ENCODE results near the gene COL13A1. TPM values are rescaled to one million over a fixed set of nuclear protein-coding genes. Genes with fewer than 3 reads are reported as not detected.

COL13A1 gene
- total RNA-seq, 1 donor from 2014 or later = 1.7 TPM

GRCh38 chr10:69820817-69821216, 19.1 kb downstream of the COL13A1 start:
- no peak for DNase-seq

- no peak for DNase-seq
Observed at GRCh38 chr10:69825604-69826003, 23.9 kb downstream of the COL13A1 start.

GRCh38 chr10:69826094-69826493, 24.4 kb downstream of the COL13A1 start:
- DNase-seq = no peak

- DNase-seq = no peak
Observed at GRCh38 chr10:69826789-69827554, 25.3 kb downstream of the COL13A1 start.

GRCh38 chr10:69828144-69828870, 26.6 kb downstream of the COL13A1 start:
- no peak for DNase-seq

- DNase-seq = no peak
Observed at GRCh38 chr10:69829775-69830174, 28.1 kb downstream of the COL13A1 start.

- DNase-seq = no peak
Observed at GRCh38 chr10:69831231-69831855, 29.6 kb downstream of the COL13A1 start.

- DNase-seq = no peak
Observed at GRCh38 chr10:69835233-69835632, 33.5 kb downstream of the COL13A1 start.

GRCh38 chr10:69835875-69836730, 34.4 kb downstream of the COL13A1 start:
- DNase-seq = no peak

GRCh38 chr10:69836731-69837030, 35.0 kb downstream of the COL13A1 start:
- no peak for DNase-seq

GRCh38 chr10:69837261-69837660, 35.6 kb downstream of the COL13A1 start:
- DNase-seq = no peak

GRCh38 chr10:69838418-69838817, 36.7 kb downstream of the COL13A1 start:
- no peak for DNase-seq

- no peak for DNase-seq
Observed at GRCh38 chr10:69838853-69839252, 37.1 kb downstream of the COL13A1 start.

GRCh38 chr10:69839696-69840345, 38.1 kb downstream of the COL13A1 start:
- no peak for DNase-seq

GRCh38 chr10:69840773-69841172, 39.1 kb downstream of the COL13A1 start:
- DNase-seq = no peak

GRCh38 chr10:69842020-69842419, 40.3 kb downstream of the COL13A1 start:
- DNase-seq = no peak

GRCh38 chr10:69842882-69843281, 41.2 kb downstream of the COL13A1 start:
- DNase-seq = no peak

GRCh38 chr10:69843923-69844322, 42.2 kb downstream of the COL13A1 start:
- DNase-seq = no peak

GRCh38 chr10:69844698-69845097, 43.0 kb downstream of the COL13A1 start:
- no peak for DNase-seq

- no peak for DNase-seq
Observed at GRCh38 chr10:69845574-69846292, 44.0 kb downstream of the COL13A1 start.

- DNase-seq = no peak
Observed at GRCh38 chr10:69846293-69846921, 44.7 kb downstream of the COL13A1 start.
